Stimulated activated memory B cell treated with anti-CD40 and anti-IgM and Interleukin-4, amounts not matched to agents 10 μg/mL and 1 μg/mL and 100 μg/mL, for 72 hours (primary cell): ENCODE data around the gene TESK2.

Experiments
- ATAC-seq: fragments of 150-1000 bp; cut with Tn5 transposase; 2 replicates; pipeline ENCODE4 v1.10.0; 2021
- H3K27ac Mint-ChIP-seq: one replicate; pipeline ENCODE4 v1.8.0; 2022; ENCODE audit warnings: mild to moderate bottlenecking, mixed read lengths
- H3K27me3 Mint-ChIP-seq: one replicate; pipeline ENCODE4 v1.8.0; 2022; ENCODE audit warnings: mixed read lengths
- H3K36me3 Mint-ChIP-seq: one replicate; pipeline ENCODE4 v1.8.0; 2022; ENCODE audit warnings: mixed read lengths
- H3K4me1 Mint-ChIP-seq: one replicate; pipeline ENCODE4 v1.8.0; 2022; ENCODE audit warnings: mixed read lengths
- H3K4me3 Mint-ChIP-seq: one replicate; pipeline ENCODE4 v1.8.0; 2022; ENCODE audit warnings: mild to moderate bottlenecking, moderate library complexity, mixed read lengths
- H3K9me3 Mint-ChIP-seq: one replicate; pipeline ENCODE4 v1.8.0; 2022; ENCODE audit warnings: mixed read lengths

TESK2 gene

DNA sequence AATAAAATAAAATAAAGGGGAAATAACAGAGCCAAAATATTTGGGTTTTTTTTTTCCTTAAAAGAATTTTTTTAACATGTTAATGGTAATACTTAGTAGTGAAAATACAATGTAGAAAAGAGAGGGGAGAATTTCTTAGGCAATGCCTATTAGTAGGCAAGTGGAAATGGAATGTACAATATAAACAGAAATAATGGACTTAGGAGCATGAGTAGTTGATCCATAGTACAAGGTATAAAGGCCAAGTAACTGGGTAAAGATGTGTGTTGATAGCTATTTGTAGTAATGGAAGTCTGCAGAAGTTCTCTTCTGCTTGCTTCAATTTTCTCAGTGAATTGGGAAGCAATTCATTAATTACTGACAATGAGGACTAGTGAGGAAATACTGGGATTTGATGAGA, 34.4 kb downstream of the TESK2 start:
- Mint-ChIP-seq H3K27ac (no peak overlapping the region), H3K9me3 (no peaks in the 10 kb centered on the region), H3K27me3 (no peaks in the 10 kb centered on the region), H3K36me3 (peaks cover 19% of the 10 kb centered on the region), H3K4me1 (peaks cover 22% of the 10 kb centered on the region), H3K4me3 (no peak overlapping the region)
- ATAC-seq: no peak

DNA sequence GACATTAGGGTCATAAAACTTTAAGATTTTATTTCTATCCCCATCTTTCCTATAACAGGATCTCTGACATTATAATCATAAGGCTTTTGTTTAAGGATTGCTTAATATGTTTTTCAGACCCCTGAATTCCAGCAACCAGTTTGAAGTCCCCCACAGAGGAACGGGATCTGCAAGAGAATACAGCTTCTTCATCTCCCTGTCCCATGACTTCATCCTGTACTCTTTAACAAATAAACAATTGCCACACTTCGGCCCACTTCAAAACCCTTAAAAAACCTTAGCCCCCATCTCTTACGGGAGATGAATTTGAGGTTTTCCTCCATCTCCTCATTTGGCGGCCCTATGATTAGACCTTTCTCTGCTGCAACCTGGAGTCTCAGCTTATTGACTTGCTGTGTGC, 35.8 kb downstream of the TESK2 start:
- H3K27ac Mint-ChIP-seq: no peak overlapping the region
- no peak overlapping the region for H3K4me3 Mint-ChIP-seq
- ATAC-seq: no peak
- peaks cover 22% of the 10 kb centered on the region for H3K4me1 Mint-ChIP-seq
- no peaks in the 10 kb centered on the region for H3K27me3 Mint-ChIP-seq
- no peaks in the 10 kb centered on the region for H3K9me3 Mint-ChIP-seq
- peaks cover 19% of the 10 kb centered on the region for H3K36me3 Mint-ChIP-seq

DNA sequence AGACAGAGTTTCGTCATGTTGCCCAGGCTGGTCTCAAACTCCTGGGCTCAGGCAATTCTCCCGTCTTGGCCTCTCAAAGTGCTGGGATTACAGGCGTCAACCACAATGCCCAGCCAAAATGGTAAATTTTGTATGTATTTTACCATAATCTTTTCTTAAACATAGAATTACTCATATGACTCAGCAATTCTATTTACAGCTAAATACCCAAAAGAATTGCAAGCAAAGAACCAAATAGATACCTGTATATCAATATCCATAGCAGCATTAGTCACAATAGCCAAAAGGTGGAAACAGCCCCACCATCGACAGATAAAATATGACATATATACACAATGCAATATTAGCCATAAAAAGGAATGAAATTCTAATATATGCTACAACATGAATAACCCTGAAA, 36.5 kb downstream of the TESK2 start:
- peaks cover 19% of the 10 kb centered on the region for H3K36me3 Mint-ChIP-seq
- H3K4me1 Mint-ChIP-seq: peaks cover 20% of the 10 kb centered on the region
- H3K27ac Mint-ChIP-seq: peak overlapping the region; percentile 7
- no peaks in the 10 kb centered on the region for H3K9me3 Mint-ChIP-seq
- ATAC-seq: no peak
- no peaks in the 10 kb centered on the region for H3K27me3 Mint-ChIP-seq
- H3K4me3 Mint-ChIP-seq: no peak overlapping the region

DNA sequence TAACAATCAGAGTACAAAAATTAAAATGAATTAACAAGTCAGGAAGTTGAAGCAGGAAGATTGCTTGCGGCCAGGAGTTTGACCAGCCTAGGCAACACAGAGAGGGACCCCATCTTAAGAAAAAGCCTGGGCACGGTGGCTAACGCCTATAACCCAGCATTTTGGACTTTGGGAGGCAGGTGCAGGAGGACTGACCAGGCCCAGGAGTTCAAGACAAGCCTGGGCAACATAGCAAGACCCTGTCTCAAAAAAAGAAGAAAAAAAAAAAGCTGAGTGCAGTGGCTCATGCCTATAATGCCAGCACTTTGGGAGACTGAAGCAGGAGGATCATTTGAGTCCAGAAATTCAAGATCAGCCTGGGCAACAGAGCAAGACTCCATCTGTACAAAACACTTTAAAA, 38.5 kb downstream of the TESK2 start:
- Mint-ChIP-seq H3K27me3 (no peaks in the 10 kb centered on the region), H3K27ac (no peak overlapping the region), H3K4me1 (peaks cover 12% of the 10 kb centered on the region), H3K36me3 (peaks cover 19% of the 10 kb centered on the region), H3K9me3 (no peaks in the 10 kb centered on the region), H3K4me3 (no peak overlapping the region)
- ATAC-seq: no peak

DNA sequence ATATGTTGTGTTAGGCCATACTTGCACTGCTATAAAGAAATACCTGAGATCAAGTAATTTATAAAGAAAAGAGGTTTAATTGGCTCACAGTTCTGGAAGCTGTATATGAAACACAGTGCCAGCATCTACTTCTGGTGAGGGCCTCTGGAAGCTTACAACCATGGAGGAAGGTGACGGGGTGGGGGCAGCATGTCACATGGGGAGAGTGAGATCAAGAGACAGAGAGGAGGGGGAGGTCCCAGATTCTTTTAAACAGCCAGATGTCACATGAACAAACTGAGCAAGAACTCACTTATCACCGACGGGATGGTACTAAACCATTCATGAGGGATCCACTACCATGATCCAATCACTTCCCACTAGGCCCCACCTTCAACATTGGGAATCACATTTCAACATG, 42.6 kb downstream of the TESK2 start:
- H3K27ac Mint-ChIP-seq: no peak overlapping the region

DNA sequence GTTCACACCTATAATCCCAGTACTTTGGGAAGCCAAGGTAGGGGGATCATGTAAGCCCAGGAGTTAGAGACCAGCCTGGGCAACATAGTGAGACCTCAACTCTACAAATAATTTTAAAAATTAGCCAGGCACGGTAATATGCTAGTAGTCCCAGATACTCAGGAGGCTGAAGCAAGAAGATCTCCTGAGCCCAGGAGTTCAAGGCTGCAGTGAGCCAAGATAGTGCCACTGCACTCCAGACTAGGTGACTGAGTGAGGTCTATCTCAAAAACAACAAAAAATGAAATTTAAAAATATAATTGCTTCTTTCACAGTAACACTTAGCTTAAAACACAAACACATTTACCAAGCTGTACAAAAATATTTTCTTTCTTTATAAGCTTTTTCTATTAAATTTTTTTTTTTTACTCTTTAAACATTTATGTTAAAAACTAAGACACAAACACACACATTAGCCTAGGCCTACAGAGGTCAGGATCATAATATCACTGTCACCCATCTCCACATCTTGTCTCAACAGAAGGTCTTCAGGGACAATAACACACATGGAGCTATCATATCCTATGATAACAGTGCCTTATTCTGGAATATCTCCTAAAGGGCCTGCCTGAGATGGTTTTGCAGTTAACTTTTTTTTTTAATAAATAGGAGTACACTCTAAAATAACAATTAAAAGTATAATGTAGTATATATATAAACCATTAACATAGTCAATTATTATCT, 43.9 kb downstream of the TESK2 start:
- no peaks in the 10 kb centered on the region for H3K9me3 Mint-ChIP-seq
- peaks cover 8% of the 10 kb centered on the region for H3K36me3 Mint-ChIP-seq
- H3K27me3 Mint-ChIP-seq: no peaks in the 10 kb centered on the region
- no peak overlapping the region for H3K27ac Mint-ChIP-seq
- ATAC-seq: no peak
- H3K4me1 Mint-ChIP-seq: no peaks in the 10 kb centered on the region
- no peak overlapping the region for H3K4me3 Mint-ChIP-seq

More for the DNA sequence above, 42.6 kb downstream of the TESK2 start:
- H3K4me1 Mint-ChIP-seq: no peaks in the 10 kb centered on the region
- H3K9me3 Mint-ChIP-seq: no peaks in the 10 kb centered on the region
- no peak overlapping the region for H3K4me3 Mint-ChIP-seq
- ATAC-seq: no peak
- peaks cover 14% of the 10 kb centered on the region for H3K36me3 Mint-ChIP-seq
- H3K27me3 Mint-ChIP-seq: no peaks in the 10 kb centered on the region

DNA sequence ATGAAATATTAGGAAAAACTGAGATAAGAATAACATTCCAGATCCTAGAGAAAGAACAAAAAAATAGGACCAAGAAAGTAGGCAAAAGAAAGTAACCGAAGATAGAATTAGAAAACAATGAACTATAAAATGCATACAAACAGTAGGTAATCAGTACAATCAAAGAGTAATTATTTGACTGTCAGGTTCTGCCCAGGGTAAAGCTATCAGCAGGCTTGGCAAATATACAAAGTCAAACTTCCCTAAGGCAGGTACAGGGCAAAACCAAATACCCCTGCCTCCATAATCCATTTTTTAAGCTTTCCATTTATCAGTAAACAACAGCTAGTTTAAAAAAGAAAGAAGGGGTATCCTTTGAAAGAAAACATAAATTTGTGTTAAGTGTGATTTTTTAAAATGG, 44.4 kb downstream of the TESK2 start:
- H3K27ac Mint-ChIP-seq: no peak overlapping the region
- H3K36me3 Mint-ChIP-seq: peaks cover 6% of the 10 kb centered on the region
- ATAC-seq: no peak
- no peaks in the 10 kb centered on the region for H3K27me3 Mint-ChIP-seq
- H3K4me1 Mint-ChIP-seq: no peaks in the 10 kb centered on the region
- H3K4me3 Mint-ChIP-seq: no peak overlapping the region
- no peaks in the 10 kb centered on the region for H3K9me3 Mint-ChIP-seq

DNA sequence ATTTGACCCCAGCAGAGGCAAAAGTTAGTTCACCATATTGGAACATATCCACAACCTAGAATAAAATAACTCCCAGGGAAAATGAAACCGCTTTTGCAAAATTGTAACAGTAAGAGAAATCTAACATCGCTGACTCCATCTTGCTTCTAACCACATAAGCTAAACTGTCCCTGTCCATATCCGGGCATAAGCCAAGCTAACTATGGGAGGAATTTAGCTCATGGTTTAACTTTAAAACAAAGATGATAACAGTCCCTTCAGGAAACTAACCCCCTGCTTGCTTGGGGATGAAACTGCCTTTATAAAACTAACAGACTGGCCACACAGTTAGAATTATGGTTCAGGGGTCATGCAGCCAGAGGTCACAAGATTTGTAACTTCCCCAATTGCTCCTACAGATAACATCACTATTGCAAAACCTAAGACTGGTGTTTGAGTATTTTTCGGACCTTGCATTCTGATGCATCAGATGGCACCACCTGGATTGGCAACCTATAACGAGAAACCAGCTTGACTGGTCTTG, 46.3 kb downstream of the TESK2 start:
- Mint-ChIP-seq H3K36me3 (peaks cover 6% of the 10 kb centered on the region), H3K4me1 (no peaks in the 10 kb centered on the region), H3K27ac (no peak overlapping the region), H3K27me3 (no peaks in the 10 kb centered on the region), H3K4me3 (no peak overlapping the region), H3K9me3 (no peaks in the 10 kb centered on the region)
- no peak for ATAC-seq

DNA sequence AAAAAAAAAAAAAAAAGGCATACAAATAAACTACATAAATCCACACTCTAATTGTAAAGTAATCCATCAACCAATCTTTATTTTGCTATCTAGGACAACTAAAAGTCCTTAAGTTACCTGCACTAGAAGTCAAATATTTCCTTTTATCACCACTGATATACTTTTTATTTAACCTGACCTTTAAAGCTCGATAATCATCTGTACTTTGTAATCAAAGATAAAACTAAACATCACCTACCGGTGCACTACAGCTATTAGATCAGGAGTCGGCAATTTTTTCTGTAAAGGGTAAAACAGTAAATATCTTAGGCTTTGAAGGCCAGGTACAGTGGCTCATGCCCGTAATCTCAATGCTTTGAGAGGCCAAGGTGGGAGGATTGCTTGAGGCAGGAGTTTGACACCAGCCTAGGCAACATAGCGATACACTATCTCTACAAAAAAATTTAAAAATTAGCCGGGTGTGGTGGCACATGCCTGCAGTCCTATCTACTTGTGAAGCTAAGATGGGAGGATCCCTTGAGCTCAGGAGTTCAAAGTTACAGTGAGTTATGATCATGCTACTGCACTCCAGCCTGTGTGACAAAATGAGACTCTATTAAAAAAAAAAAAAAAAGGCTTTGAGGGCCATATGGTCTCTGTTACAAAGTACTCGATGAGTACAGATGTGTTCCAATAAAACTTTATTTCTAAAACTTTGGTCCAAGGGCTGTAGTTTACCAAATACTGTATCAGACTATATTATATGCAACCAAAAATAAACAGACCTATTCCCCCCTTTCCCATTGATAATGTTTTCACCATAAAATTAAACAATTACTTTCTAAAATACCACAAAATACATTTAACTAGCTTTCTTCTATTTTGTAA, 47.1 kb downstream of the TESK2 start:
- H3K27ac Mint-ChIP-seq: no peak overlapping the region

DNA sequence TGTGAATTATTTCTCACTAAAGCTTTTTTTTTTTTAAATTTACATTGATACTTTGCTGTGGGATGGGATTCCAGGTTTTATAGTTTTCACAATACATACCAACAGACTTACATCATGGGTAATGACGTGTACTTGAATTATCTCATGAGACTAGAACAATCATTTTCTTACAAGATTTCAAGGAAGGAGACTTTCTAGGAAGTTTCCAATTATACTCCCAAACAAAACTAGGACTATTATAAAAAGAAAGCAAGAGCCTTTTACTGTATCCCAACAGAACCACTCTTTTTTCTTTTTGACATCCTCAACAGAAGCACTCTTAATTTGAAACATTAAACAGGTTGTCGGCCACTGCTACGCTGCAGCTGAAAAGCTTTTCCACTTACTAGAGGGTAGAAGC, 48.7 kb downstream of the TESK2 start:
- no peaks in the 10 kb centered on the region for H3K27me3 Mint-ChIP-seq
- H3K9me3 Mint-ChIP-seq: no peaks in the 10 kb centered on the region
- no peaks in the 10 kb centered on the region for H3K4me1 Mint-ChIP-seq
- H3K36me3 Mint-ChIP-seq: peaks cover 6% of the 10 kb centered on the region
- H3K4me3 Mint-ChIP-seq: no peak overlapping the region
- ATAC-seq: no peak
- H3K27ac Mint-ChIP-seq: no peak overlapping the region

More for the DNA sequence above, 47.1 kb downstream of the TESK2 start:
- Mint-ChIP-seq H3K36me3 (peaks cover 6% of the 10 kb centered on the region), H3K4me1 (no peaks in the 10 kb centered on the region), H3K27me3 (no peaks in the 10 kb centered on the region), H3K4me3 (no peak overlapping the region), H3K9me3 (no peaks in the 10 kb centered on the region)
- no peak for ATAC-seq

DNA sequence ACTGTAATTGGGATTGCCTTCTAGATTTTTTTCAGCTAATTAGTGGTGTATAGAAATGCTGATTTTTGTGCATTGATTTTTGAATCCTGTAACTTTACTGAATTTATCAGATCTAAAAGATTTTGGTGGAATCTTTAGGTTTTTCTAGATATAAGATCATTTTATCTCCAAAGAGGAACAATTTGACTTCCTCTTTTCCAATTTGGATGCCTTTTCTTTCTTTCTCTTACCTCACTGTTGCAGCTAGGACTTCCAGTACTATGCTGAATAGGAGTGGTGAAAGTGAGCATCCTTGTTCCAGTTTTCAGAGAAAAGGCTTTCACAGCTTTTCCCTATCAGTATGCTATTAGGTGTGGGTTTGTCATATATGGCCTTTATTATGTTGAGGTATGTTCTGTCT, 53.6 kb downstream of the TESK2 start:
- H3K36me3 Mint-ChIP-seq: no peaks in the 10 kb centered on the region
- no peak for ATAC-seq
- H3K4me3 Mint-ChIP-seq: no peak overlapping the region
- H3K27me3 Mint-ChIP-seq: no peaks in the 10 kb centered on the region
- no peaks in the 10 kb centered on the region for H3K9me3 Mint-ChIP-seq
- no peaks in the 10 kb centered on the region for H3K4me1 Mint-ChIP-seq
- H3K27ac Mint-ChIP-seq: peak overlapping the region; percentile 19

DNA sequence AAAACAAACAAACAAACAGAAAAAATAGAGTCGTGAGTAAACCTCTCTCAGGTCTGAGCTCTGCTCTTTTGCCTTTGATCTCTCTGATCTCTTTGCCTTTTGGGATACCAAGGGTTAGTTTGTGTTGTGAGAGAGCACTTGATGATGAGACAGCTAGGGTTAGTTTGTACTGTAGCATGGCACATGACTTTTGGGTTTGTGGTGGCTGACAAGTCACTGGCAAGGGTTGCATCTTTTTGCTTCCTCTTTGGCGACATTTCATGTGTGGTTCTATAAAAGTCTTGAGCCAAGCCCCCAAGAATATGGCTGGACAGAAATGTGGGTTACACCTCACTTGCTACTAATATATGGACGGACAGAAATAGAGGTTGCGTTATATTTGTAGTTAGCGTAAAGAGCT, 60.5 kb downstream of the TESK2 start:
- H3K4me1 Mint-ChIP-seq: peaks cover 25% of the 10 kb centered on the region
- H3K4me3 Mint-ChIP-seq: no peak overlapping the region
- no peaks in the 10 kb centered on the region for H3K9me3 Mint-ChIP-seq
- H3K36me3 Mint-ChIP-seq: no peaks in the 10 kb centered on the region
- no peaks in the 10 kb centered on the region for H3K27me3 Mint-ChIP-seq
- no peak for ATAC-seq
- H3K27ac Mint-ChIP-seq: peak overlapping the region; percentile 56

DNA sequence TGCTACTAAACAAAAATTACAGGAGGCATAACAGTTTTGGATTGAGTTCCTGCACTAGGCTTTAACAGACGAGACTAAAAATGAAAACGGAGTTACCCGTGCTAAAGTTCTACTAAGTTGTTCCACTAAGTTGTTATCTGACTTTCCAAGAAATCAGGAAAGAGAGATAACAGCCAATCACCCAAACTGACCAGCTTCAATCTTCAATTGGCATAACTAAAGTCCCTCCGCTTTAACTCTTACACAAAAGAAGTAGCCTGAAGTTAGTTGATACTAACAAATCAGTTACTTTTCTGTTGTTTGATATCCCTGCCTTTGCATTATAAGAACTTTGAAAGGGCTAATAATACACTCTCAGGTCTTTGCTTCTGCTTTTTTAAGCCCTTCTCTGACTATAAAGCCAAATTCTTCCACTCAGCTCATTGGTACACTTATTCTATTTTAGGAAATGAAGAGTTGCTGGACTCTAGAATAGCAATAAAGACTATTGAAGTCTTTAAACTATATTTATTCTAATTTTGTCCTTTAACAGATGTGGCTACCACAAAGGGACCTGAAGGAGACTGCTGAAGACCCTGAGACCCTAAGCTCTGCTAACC, 61.3 kb downstream of the TESK2 start:
- Mint-ChIP-seq H3K27ac (peak overlapping the region; percentile 56), H3K4me3 (no peak overlapping the region)
- ATAC-seq: no peak

DNA sequence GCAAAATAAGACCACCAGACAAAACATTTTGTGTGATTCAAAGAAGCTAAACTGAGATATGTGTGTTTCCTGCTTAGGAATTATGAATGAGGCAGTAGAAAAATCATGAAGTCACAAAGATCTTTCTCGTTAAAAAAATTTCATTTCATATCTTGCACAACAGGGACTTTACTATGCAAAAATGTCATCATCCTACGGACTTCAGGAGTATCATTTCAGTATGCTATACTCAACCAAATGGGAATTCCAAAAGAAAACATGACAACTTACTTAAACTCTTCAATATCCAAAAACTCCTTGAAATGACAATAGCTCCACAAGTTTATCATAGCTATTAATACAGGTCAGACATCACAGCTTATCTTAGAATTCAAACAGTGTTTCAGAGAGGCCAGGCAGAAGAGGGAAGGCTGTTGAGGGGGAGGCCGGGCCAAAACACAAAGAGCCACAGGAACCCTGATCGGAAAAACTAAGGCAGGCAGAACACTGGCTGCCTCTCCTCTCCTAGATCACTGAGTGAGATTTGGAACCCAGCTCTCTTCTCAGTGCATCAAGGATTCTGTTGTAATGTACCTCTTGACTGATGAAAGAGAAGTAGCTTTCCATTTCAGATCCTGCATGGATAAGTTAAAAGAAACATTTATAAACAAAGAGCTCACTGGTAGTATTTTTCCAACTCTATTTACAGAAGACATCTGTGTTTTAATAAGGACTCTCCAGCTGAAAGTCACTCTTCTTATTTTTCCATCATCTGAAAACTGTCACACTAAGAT, 66.9 kb downstream of the TESK2 start:
- peaks cover 22% of the 10 kb centered on the region for H3K36me3 Mint-ChIP-seq
- H3K9me3 Mint-ChIP-seq: peaks cover 8% of the 10 kb centered on the region
- no peak overlapping the region for H3K27ac Mint-ChIP-seq
- peaks cover 19% of the 10 kb centered on the region for H3K4me1 Mint-ChIP-seq
- no peak for ATAC-seq
- H3K27me3 Mint-ChIP-seq: no peaks in the 10 kb centered on the region
- no peak overlapping the region for H3K4me3 Mint-ChIP-seq

More for the DNA sequence above, 61.3 kb downstream of the TESK2 start:
- Mint-ChIP-seq H3K4me1 (peaks cover 29% of the 10 kb centered on the region), H3K36me3 (no peaks in the 10 kb centered on the region), H3K9me3 (no peaks in the 10 kb centered on the region), H3K27me3 (no peaks in the 10 kb centered on the region)

DNA sequence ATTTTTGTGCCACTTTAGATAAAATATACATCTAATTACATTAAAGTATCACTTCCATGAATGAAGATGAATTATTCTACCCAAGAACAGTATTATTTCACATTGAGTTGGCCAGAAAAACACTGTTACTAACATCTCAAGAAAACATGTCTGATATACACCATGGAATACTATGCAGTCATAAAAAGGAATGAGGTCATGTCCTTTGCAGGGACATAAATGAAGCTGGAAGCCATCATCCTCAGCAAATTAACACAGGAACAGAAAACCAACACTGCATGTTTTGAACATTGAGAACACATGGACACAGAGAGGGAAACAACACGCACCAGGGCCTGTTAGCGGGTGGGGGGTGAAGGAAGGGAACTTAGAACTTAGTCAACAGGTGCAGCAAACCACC, 69.0 kb downstream of the TESK2 start:
- Mint-ChIP-seq H3K4me3 (no peak overlapping the region), H3K4me1 (peaks cover 24% of the 10 kb centered on the region), H3K27me3 (no peaks in the 10 kb centered on the region), H3K9me3 (peaks cover 8% of the 10 kb centered on the region), H3K36me3 (peaks cover 22% of the 10 kb centered on the region), H3K27ac (no peak overlapping the region)
- ATAC-seq: no peak
